ENCODE measurements around the gene SIAH2. TPM values are rescaled to one million over a fixed set of nuclear protein-coding genes. Genes with fewer than 3 reads are reported as not detected.

Gene SIAH2
- total RNA-seq, 1 experiment from 2014 or later = 20.7 TPM

DNA sequence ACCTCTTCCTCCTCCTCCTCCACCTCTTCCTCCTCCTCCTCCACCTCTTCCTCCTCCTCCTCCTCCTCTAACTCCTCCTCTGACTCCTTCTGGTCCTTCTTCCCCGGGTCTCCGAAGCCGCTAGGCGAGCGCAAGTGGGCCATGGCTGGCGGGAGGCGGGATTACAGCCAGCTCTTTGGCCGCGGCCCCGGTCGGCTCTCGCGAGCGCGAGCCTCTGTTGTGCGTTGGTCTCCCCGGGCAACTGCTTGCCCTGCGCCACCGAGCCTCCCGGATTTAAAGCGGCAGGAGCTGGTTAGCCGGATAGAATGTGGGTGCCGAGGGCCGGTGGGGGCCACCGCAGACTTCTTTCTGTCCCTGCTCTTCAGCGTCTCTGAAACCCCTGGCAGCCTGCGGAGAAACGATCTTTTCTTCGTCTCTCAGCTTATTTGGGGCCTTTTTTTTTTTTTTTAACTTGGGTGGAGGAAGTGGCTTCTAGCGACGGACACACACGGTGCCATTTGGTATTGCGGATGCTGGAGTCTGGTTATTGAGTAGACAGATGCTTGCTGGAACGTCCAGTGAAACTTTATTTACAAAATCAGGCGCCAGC, 59.1 kb downstream of the SIAH2 start, which contains the start of gene ERICH6:
Gene ERICH6 (minus strand): TSS at position 165 of the 589 bp plus-strand sequence. CDS start 22 bp downstream, at position 143.
- in situ Hi-C loops (cut with HindIII; ENCODE audit: low sequenced_read_pairs) = no loop called here
- DNase-seq (ENCODE audit: low spot score) = peak; percentile 88

DNA sequence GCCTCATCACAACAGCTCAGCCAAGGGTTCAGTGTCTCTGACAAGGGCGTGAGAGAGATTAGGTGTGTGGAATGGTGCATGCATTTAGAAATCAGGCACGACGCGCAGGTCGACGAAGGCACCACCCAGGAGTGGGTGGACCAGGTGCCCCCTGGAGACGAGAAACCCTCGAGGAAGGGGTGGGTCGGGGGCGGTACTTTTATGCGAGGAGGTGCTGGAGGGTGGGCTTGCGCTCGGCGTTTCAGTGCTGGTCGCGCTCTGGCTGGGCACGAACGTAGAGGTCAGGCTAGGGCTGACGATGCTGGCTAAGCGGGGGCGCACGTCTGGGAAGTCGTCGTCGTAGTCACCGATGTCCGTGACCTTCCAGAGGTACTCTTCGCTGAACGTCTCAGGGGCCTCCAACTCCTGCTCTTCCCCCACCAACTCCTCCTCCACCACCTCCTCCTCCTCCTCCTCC, 59.6 kb downstream of the SIAH2 start:
- in situ Hi-C loops (cut with HindIII; ENCODE audit: low sequenced_read_pairs) = no loop called here
- DNase-seq (ENCODE audit: low spot score) = peak; percentile 45

DNA sequence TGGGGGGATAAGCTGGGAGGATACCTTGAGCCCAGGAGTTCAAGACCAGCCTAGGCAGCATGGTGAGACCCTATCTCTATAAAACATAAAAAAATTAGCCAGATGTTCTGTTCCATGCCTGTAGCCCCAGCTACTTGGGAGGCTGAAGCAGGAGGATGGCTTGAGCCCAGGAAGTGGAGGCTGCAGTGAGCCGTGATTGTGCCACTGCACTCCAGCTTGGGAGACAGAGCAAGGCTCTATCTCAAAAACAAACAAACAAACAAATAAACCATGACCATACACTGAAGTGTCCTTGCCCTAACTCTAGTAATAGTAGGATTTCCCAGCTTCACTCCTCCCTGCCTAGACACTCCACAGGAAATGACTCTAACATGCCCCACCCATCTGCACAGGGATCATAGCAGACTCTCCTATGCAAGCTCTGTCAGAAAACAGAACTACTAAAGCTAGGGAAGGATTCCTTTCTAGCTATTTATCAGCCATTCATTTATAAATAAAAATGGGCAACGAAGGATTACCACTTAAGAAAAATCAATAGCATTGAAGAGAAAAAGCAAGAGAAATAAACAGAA, 63.8 kb downstream of the SIAH2 start:
- in situ Hi-C loops (cut with HindIII; ENCODE audit: low sequenced_read_pairs) = no loop called here
- no peak for DNase-seq (ENCODE audit: low spot score)

DNA sequence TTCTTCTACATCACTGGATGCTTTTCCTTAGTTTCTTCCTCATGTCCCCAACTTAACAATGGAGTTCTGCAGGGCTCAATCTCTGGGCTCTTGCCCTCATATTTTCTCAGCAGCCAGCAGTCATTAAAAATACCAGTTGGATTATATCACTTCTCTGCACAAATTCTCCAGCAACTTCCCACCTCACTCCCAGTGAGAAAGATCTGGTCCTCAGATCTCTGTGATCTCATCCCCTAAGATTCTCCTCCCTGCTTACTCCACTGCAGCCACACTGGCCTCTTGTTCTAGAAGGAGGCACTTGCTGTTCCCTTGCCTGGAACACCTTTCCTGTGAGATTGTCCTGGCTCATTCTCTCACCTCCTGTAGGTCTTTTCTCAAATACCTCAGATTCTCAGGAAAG, 65.3 kb downstream of the SIAH2 start:
- no peak for DNase-seq (ENCODE audit: low spot score)
- in situ Hi-C loops (cut with HindIII; ENCODE audit: low sequenced_read_pairs) = no loop called here

DNA sequence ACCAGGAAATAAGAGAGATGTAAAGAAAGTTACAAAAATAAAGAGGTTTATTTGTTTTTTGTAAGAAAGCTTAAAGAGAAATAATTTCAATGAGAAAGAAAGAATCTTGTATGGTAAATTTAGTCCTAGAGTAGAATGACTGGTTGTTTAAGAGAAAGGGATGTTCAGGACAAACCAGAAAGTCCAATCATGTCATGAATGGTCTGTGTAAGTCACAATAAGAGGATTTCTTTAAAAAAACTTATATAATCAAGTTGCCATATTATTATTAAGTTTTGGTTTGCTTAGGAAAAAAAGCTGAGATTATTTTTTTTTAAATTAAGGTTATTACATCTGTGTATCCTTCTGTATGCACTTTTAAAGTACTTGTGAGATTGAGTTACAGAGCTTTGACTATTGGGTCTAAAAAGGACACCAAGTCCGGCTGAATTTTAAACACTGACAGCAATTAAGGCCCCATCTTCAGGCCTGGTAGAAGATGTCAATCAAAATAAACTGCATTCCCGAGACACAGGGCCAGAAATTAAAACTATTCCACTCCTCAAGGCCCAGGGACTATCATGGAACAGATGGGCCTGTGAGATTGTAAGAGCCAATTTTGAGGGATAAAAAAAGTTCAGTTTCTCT, 71.4 kb downstream of the SIAH2 start:
- DNase-seq (ENCODE audit: low spot score) = no peak
- in situ Hi-C loops (cut with HindIII; ENCODE audit: low sequenced_read_pairs) = no loop called here

Other genes starting within 250 kb of the SIAH2 start
- 66.4 and 75.1 TPM in 2 replicates for gene SERP1, start 216.7 kb downstream of the SIAH2 start, total RNA-seq (2014; rRNA removed; shearing (Covaris generic))
- gene EIF2A, start 216.4 kb downstream of the SIAH2 start, total RNA-seq (2014; rRNA removed; shearing (Covaris generic)) = 196 and 269 TPM in 2 replicates
- 75.1 and 130 TPM in 2 replicates for gene SELENOT, start 159.8 kb downstream of the SIAH2 start, total RNA-seq (2014; rRNA removed; shearing (Covaris generic))
- not detected in 2 replicates for gene ERICH6, start 59.2 kb downstream of the SIAH2 start, total RNA-seq (2014; rRNA removed; shearing (Covaris generic))
- not detected in 2 replicates for gene MINDY4B, start 142.3 kb upstream of the SIAH2 start, total RNA-seq (2014; rRNA removed; shearing (Covaris generic))
- not detected in 2 replicates for gene CLRN1, start 209.6 kb upstream of the SIAH2 start, total RNA-seq (2014; rRNA removed; shearing (Covaris generic))

Data from G401 (cell line).